Measurements from ENCODE around the gene VSTM2B. TPM values are rescaled to one million over a fixed set of nuclear protein-coding genes. Genes with fewer than 3 reads are reported as not detected.

VSTM2B gene
- total and polyA plus RNA-seq, 2 experiments from 2014 or later, result 0.47 to 1.1 TPM

GRCh38 chr19:29547981-29548380, 22.2 kb downstream of the VSTM2B start:
- no peak for TF ChIP-seq EZH2 (IDR thresholded peaks at IDR 0.05; ENCODE audit: borderline replicate concordance)
- TF ChIP-seq CTCF (IDR thresholded peaks at IDR 0.05; ENCODE audit: poor library complexity), result no peak
- TF ChIP-seq EZH2phosphoT487 (IDR thresholded peaks at IDR 0.05; ENCODE audit: low read depth, severe bottlenecking, unreplicated experiment), result no peak
- no peaks in the 10 kb centered on the region for H3K27me3 ChIP-seq
- H3K4me2 ChIP-seq, result no peak overlapping the region
- WGBS (ENCODE audit: low lambda C conversion rate, missing lambda C conversion rate), result 79% methylated on average over 8 of the region's 8 CpGs
- H3K27ac ChIP-seq, result no peak overlapping the region
- no peaks in the 10 kb centered on the region for H3K79me2 ChIP-seq
- H3K4me3 ChIP-seq, result no peak overlapping the region
- no peak overlapping the region for H2AFZ ChIP-seq
- no peak for DNase-seq (ENCODE audit: low spot score)
- no peaks in the 10 kb centered on the region for H3K9me2 ChIP-seq (replicated peaks; ENCODE audit: insufficient read depth)
- no peaks in the 10 kb centered on the region for H4K20me1 ChIP-seq (ENCODE audit: insufficient read depth, poor library complexity, severe bottlenecking)
- peaks cover 8% of the 10 kb centered on the region for H3K4me1 ChIP-seq (ENCODE audit: insufficient read depth)
- H3K36me3 ChIP-seq (replicated peaks; ENCODE audit: insufficient read depth, low read depth), result no peaks in the 10 kb centered on the region
- no peaks in the 10 kb centered on the region for H3K9me3 ChIP-seq (ENCODE audit: low read depth)

- H3K27ac ChIP-seq, result no peak overlapping the region
- no peak overlapping the region for H2AFZ ChIP-seq
- no peak overlapping the region for H3K4me3 ChIP-seq
- TF ChIP-seq CTCF (IDR thresholded peaks at IDR 0.05; ENCODE audit: poor library complexity) (no peak), EZH2 (IDR thresholded peaks at IDR 0.05; ENCODE audit: borderline replicate concordance) (no peak), EZH2phosphoT487 (IDR thresholded peaks at IDR 0.05; ENCODE audit: low read depth, severe bottlenecking, unreplicated experiment) (no peak)
- H3K9me3 ChIP-seq (ENCODE audit: low read depth), result no peaks in the 10 kb centered on the region
- no peaks in the 10 kb centered on the region for H3K9me2 ChIP-seq (replicated peaks; ENCODE audit: insufficient read depth)
- H3K4me1 ChIP-seq (ENCODE audit: insufficient read depth), result peaks cover 8% of the 10 kb centered on the region
- no peaks in the 10 kb centered on the region for H3K79me2 ChIP-seq
- no peaks in the 10 kb centered on the region for H4K20me1 ChIP-seq (ENCODE audit: insufficient read depth, poor library complexity, severe bottlenecking)
- WGBS (ENCODE audit: low lambda C conversion rate, missing lambda C conversion rate), result 92% methylated on average over 9 of the region's 9 CpGs
- no peak for DNase-seq (ENCODE audit: low spot score)
- H3K36me3 ChIP-seq (replicated peaks; ENCODE audit: insufficient read depth, low read depth), result no peaks in the 10 kb centered on the region
- H3K27me3 ChIP-seq, result no peaks in the 10 kb centered on the region
- H3K4me2 ChIP-seq, result no peak overlapping the region
Observed at GRCh38 chr19:29548483-29549085, 22.8 kb downstream of the VSTM2B start.

GRCh38 chr19:29549105-29550070, 23.6 kb downstream of the VSTM2B start:
- no peak overlapping the region for H3K4me2 ChIP-seq
- H4K20me1 ChIP-seq (ENCODE audit: insufficient read depth, poor library complexity, severe bottlenecking), result no peaks in the 10 kb centered on the region
- H3K4me3 ChIP-seq, result no peak overlapping the region
- H3K36me3 ChIP-seq (replicated peaks; ENCODE audit: insufficient read depth, low read depth), result no peaks in the 10 kb centered on the region
- no peaks in the 10 kb centered on the region for H3K9me3 ChIP-seq (ENCODE audit: low read depth)
- no peak overlapping the region for H3K27ac ChIP-seq
- no peaks in the 10 kb centered on the region for H3K79me2 ChIP-seq
- peaks cover 8% of the 10 kb centered on the region for H3K4me1 ChIP-seq (ENCODE audit: insufficient read depth)
- no peak overlapping the region for H2AFZ ChIP-seq
- no peak for DNase-seq (ENCODE audit: low spot score)
- H3K9me2 ChIP-seq (replicated peaks; ENCODE audit: insufficient read depth), result no peaks in the 10 kb centered on the region
- WGBS (ENCODE audit: low lambda C conversion rate, missing lambda C conversion rate), result 85% methylated on average over 9 of the region's 9 CpGs
- H3K27me3 ChIP-seq, result no peaks in the 10 kb centered on the region
- TF ChIP-seq EZH2 (IDR thresholded peaks at IDR 0.05; ENCODE audit: borderline replicate concordance) (no peak), CTCF (IDR thresholded peaks at IDR 0.05; ENCODE audit: poor library complexity) (no peak), EZH2phosphoT487 (IDR thresholded peaks at IDR 0.05; ENCODE audit: low read depth, severe bottlenecking, unreplicated experiment) (no peak)
